T-helper 9 cell (primary cell): ENCODE measurements around the gene PERP.

Experiments used
- DNase-seq: peaks from one replicate; pipeline ENCODE4 v3.0.0-alpha.2; 2020

PERP gene

DNA sequence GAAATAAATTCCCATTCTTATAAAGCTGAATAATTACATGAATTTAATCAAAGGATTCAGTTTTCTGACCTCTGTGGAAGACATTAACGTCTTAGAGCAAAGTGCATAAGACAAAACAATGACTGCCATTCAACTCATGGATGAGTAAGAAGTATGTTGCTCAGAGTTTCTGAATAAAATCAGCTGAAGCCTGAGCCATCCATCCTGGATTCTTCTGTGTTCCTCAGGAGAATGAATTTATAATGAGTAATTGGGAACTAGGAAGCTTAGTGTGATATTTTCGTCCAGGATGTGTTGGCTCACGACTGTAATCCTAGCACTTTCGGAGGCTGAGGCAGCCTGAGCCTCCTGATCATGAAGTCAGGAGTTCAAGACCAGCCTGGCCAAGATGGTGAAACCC, 62.8 kb downstream of the PERP start:
- DNase-seq, result no peak
